Subcutaneous abdominal adipose tissue (tissue), 5 donors: Measurements from ENCODE around the gene KIF6.

Source experiments
- H3K27ac ChIP-seq: one replicate; pipeline ENCODE4 v1.7.0; 2013; ENCODE audit warnings: low read depth, mild to moderate bottlenecking, inconsistent platforms, low read length, moderate library complexity
- H3K27me3 ChIP-seq, 5 donors: one replicate each; pipeline ENCODE4 v1.7.0; 2013; ENCODE audit warnings: low read length in 5 of 5, inconsistent platforms in 1 of 5; ENCODE audit not compliant: control insufficient read depth in 5 of 5, insufficient read depth in 4 of 5
- H3K36me3 ChIP-seq, 5 donors: one replicate each; pipeline ENCODE4 v1.7.0; 2013; ENCODE audit warnings: low read length in 5 of 5; ENCODE audit not compliant: control insufficient read depth in 5 of 5, insufficient read depth in 5 of 5
- H3K4me1 ChIP-seq, 5 donors: one replicate each; pipeline ENCODE4 v1.7.0; 2013; ENCODE audit warnings: low read length in 5 of 5, mild to moderate bottlenecking in 3 of 5, moderate library complexity in 1 of 5; ENCODE audit not compliant: control insufficient read depth in 5 of 5, insufficient read depth in 5 of 5
- H3K4me3 ChIP-seq, 5 donors: one replicate each; pipeline ENCODE4 v1.7.0; 2013; ENCODE audit warnings: low read length in 5 of 5, low read depth in 1 of 5
- H3K9ac ChIP-seq, 5 donors: one replicate each; pipeline ENCODE4 v1.7.0; 2013; ENCODE audit warnings: low read length in 5 of 5, mild to moderate bottlenecking in 4 of 5, moderate library complexity in 3 of 5
- H3K9me3 ChIP-seq, 5 donors: one replicate each; pipeline ENCODE4 v1.7.0; 2013; ENCODE audit warnings: low read length in 5 of 5; ENCODE audit not compliant: control insufficient read depth in 5 of 5
- donor health status: healthy.
- donor health status: healthy.
- donor health status: healthy.
- donor health status: healthy.
- donor health status: healthy.

The KIF6 gene

DNA sequence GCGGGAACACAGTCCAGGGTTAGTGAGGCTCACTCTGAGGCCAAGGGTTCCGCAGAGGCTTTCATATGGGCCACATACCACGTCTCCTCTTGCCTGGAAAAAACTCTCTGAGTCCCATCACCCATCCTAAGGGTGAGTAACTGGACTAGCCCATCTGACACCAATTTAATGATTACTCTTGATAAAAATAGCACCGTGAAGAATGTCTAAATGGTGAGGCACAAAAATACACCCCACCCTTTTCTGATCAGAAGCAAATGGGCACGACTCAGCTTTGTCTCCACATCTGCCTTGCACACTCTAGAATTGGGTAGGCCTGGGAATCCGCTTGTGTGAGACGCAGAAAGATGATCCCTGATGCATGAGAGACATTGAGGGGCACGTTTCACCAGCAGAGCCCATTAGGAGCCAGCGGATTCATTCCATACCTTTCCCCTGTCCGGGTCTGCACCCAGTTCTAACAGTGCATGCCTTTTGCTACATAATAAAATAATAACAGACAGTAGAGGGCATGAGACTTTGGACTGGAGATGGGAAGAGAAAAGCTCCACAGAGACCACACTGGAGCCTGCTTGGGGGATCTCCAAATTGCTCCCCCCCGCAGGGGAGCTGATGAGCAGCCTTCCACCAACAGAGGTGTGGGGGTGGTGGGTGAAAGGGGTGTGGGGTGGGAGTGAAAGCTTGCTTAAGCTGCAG lies 292.7 kb downstream of the KIF6 start:
- Histone ChIP-seq H3K27me3 (no peaks in the 10 kb centered on the region), H3K4me3 (no peak overlapping the region), H3K9me3 (peaks cover 0 to 4% (median 0%) of the 10 kb centered on the region in 5 donors), H3K27ac (no peak overlapping the region), H3K36me3 (no peaks in the 10 kb centered on the region), H3K4me1 (peaks cover 0 to 7% (median 0%) of the 10 kb centered on the region in 5 donors), H3K9ac (no peak overlapping the region)

GRCh38 chr6:39430871-39431523 lies 294.2 kb downstream of the KIF6 start:
- Histone ChIP-seq H3K4me3 (no peak overlapping the region), H3K4me1 (peaks cover 0 to 11% (median 0%) of the 10 kb centered on the region in 5 donors), H3K9ac (no peak overlapping the region), H3K9me3 (no peaks in the 10 kb centered on the region), H3K36me3 (no peaks in the 10 kb centered on the region), H3K27me3 (no peaks in the 10 kb centered on the region), H3K27ac (no peak overlapping the region)

GRCh38 chr6:39430446-39430845 lies 294.8 kb downstream of the KIF6 start:
- Histone ChIP-seq H3K4me3 (no peak overlapping the region), H3K9me3 (no peaks in the 10 kb centered on the region), H3K9ac (no peak overlapping the region), H3K4me1 (peaks cover 0 to 14% (median 0%) of the 10 kb centered on the region in 5 donors), H3K27ac (no peak overlapping the region), H3K27me3 (no peaks in the 10 kb centered on the region), H3K36me3 (no peaks in the 10 kb centered on the region)

DNA sequence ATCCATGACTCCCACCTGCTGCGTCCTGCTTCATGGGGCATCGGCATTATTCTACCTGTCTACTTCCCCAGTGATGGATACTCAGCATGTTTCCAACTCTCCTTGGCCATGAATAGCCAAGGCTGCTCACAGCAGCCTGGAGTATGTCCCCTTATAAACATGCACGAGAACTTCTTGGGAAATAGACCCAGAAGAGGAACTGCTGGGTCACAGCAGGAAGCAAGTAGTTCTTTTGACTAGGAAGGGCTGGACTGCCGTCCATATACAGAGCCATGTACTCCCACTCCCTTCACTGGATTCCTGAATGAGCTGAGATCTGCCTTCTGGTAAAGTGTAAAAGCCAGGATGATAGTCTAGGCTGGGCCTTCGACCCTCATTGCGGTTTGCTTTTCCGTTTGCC lies 296.4 kb downstream of the KIF6 start:
- no peaks in the 10 kb centered on the region for H3K36me3 ChIP-seq
- H3K4me3 ChIP-seq: no peak overlapping the region
- no peak overlapping the region for H3K27ac ChIP-seq
- no peaks in the 10 kb centered on the region for H3K9me3 ChIP-seq
- no peaks in the 10 kb centered on the region for H3K27me3 ChIP-seq
- no peak overlapping the region for H3K9ac ChIP-seq
- peaks cover 0 to 14% (median 2%) of the 10 kb centered on the region in 5 donors for H3K4me1 ChIP-seq

- Histone ChIP-seq H3K27ac (no peak overlapping the region), H3K9ac (no peak overlapping the region), H3K36me3 (no peaks in the 10 kb centered on the region), H3K4me1 (peaks cover 0 to 14% (median 2%) of the 10 kb centered on the region in 5 donors), H3K9me3 (no peaks in the 10 kb centered on the region), H3K27me3 (no peaks in the 10 kb centered on the region), H3K4me3 (no peak overlapping the region)
Measured at GRCh38 chr6:39428152-39428551, 297.1 kb downstream of the KIF6 start.

DNA sequence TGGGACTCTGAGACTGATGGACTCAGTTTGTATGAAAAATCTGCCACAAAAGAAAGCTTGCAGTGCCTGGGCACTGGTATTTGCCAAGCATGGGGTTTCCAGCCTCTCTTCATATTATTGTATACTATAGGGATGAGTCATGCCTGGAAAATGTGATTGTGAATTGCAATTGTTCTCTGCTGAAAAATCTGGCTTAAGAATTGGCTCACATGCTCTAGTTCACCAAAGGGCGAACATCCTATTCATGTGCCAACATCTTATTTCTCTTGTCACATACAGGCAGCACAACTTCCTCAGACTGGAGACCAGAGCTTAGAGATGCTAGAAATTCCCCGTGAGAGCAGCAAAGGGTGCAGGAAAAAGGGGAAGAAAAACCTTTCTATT lies 299.1 kb downstream of the KIF6 start:
- H3K9me3 ChIP-seq: no peaks in the 10 kb centered on the region
- peaks cover 0 to 22% (median 8%) of the 10 kb centered on the region in 5 donors for H3K4me1 ChIP-seq
- no peaks in the 10 kb centered on the region for H3K27me3 ChIP-seq
- no peaks in the 10 kb centered on the region for H3K36me3 ChIP-seq
- no peak overlapping the region for H3K4me3 ChIP-seq
- H3K9ac ChIP-seq: no peak overlapping the region
- no peak overlapping the region for H3K27ac ChIP-seq

GRCh38 chr6:39425346-39426072 lies 299.7 kb downstream of the KIF6 start:
- Histone ChIP-seq H3K27ac (no peak overlapping the region), H3K36me3 (no peaks in the 10 kb centered on the region), H3K9ac (no peak overlapping the region), H3K4me1 (peaks cover 0 to 20% (median 8%) of the 10 kb centered on the region in 5 donors), H3K27me3 (no peaks in the 10 kb centered on the region), H3K4me3 (no peak overlapping the region), H3K9me3 (no peaks in the 10 kb centered on the region)

DNA sequence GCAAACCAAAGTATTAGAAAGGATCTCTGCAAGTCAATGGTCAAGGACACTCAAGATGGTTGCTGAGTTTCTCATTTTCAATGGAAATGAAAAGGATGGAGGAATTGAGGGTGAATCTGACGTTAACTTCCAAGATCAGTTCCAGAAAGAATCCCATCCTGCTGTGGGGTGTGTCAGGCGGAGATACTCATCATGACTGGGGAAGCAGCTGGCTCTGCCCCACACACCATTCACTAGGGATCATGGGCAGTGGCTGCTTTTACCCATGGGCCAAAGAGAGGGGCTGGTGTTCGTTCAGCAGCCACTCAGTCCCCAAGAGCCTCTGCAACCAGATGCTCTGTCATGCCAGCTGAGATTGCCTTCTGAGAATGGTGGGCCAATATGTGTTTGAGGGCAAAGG lies 300.4 kb downstream of the KIF6 start:
- Histone ChIP-seq H3K4me3 (no peak overlapping the region), H3K4me1 (peaks cover 0 to 20% (median 8%) of the 10 kb centered on the region in 5 donors), H3K27ac (no peak overlapping the region), H3K9ac (no peak overlapping the region), H3K27me3 (no peaks in the 10 kb centered on the region), H3K9me3 (no peaks in the 10 kb centered on the region), H3K36me3 (no peaks in the 10 kb centered on the region)

GRCh38 chr6:39422238-39422637 lies 303.0 kb downstream of the KIF6 start:
- Histone ChIP-seq H3K36me3 (no peaks in the 10 kb centered on the region), H3K4me1 (peaks cover 2 to 22% (median 12%) of the 10 kb centered on the region in 5 donors), H3K9me3 (no peaks in the 10 kb centered on the region), H3K27ac (no peak overlapping the region), H3K9ac (no peak overlapping the region), H3K27me3 (no peaks in the 10 kb centered on the region), H3K4me3 (no peak overlapping the region)
